ENCODE data around the gene TMEM37.

Gene TMEM37

GRCh38 chr2:119417908-119418307, 13.7 kb upstream of the TMEM37 start:
- FAIRE-seq (no peak), DNase-seq (ENCODE audit: low spot score) (no peak)

- DNase-seq (ENCODE audit: low spot score) (no peak), FAIRE-seq (no peak)
These were observed 12.6 kb upstream of the TMEM37 start for GRCh38 chr2:119419065-119419464.

- FAIRE-seq (no peak), DNase-seq (ENCODE audit: low spot score) (no peak)
These were observed 11.7 kb upstream of the TMEM37 start for GRCh38 chr2:119419803-119420508.

GRCh38 chr2:119421304-119421703, 10.3 kb upstream of the TMEM37 start:
- FAIRE-seq: no peak

GRCh38 chr2:119421741-119422140, 9.9 kb upstream of the TMEM37 start:
- FAIRE-seq (no peak), DNase-seq (ENCODE audit: low spot score) (no peak)

More at GRCh38 chr2:119421304-119421703, 10.3 kb upstream of the TMEM37 start:
- no peak for DNase-seq (ENCODE audit: low spot score)

- DNase-seq (ENCODE audit: low spot score): no peak
These were observed 9.1 kb upstream of the TMEM37 start for GRCh38 chr2:119422360-119423107.

GRCh38 chr2:119423108-119423444, 8.6 kb upstream of the TMEM37 start:
- no peak for FAIRE-seq
- DNase-seq (ENCODE audit: low spot score): no peak

More at GRCh38 chr2:119422360-119423107, 9.1 kb upstream of the TMEM37 start:
- FAIRE-seq: no peak

- DNase-seq (ENCODE audit: low spot score) (no peak), FAIRE-seq (no peak)
These were observed 7.8 kb upstream of the TMEM37 start for GRCh38 chr2:119423811-119424210.

GRCh38 chr2:119424284-119425118, 7.2 kb upstream of the TMEM37 start:
- no peak for FAIRE-seq
- DNase-seq (ENCODE audit: low spot score): no peak

GRCh38 chr2:119425119-119425405, 6.6 kb upstream of the TMEM37 start:
- DNase-seq (ENCODE audit: low spot score) (no peak), FAIRE-seq (no peak)

GRCh38 chr2:119425620-119426395, 5.8 kb upstream of the TMEM37 start:
- DNase-seq (ENCODE audit: low spot score) (no peak), FAIRE-seq (no peak)

GRCh38 chr2:119426396-119426675, 5.3 kb upstream of the TMEM37 start:
- FAIRE-seq (no peak), DNase-seq (ENCODE audit: low spot score) (no peak)

- no peak for FAIRE-seq
- DNase-seq (ENCODE audit: low spot score): no peak
These were observed 4.8 kb upstream of the TMEM37 start for GRCh38 chr2:119426801-119427395.

GRCh38 chr2:119427756-119428155, 3.9 kb upstream of the TMEM37 start:
- FAIRE-seq (no peak), DNase-seq (ENCODE audit: low spot score) (no peak)

GRCh38 chr2:119428488-119429224, 3.0 kb upstream of the TMEM37 start:
- DNase-seq (ENCODE audit: low spot score) (no peak), FAIRE-seq (no peak)

- FAIRE-seq: no peak
- DNase-seq (ENCODE audit: low spot score): no peak
These were observed 2.3 kb upstream of the TMEM37 start for GRCh38 chr2:119429225-119429981.

GRCh38 chr2:119430023-119430498, 1.6 kb upstream of the TMEM37 start:
- FAIRE-seq: no peak
- no peak for DNase-seq (ENCODE audit: low spot score)

- no peak for FAIRE-seq
- no peak for DNase-seq (ENCODE audit: low spot score)
These were observed 559 bp downstream of the TMEM37 start for GRCh38 chr2:119431976-119432850.
